Measurements from ENCODE around the gene PWWP2B.
A peak's percentile ranks its signal among the peaks of the same experiment; 100 is the strongest.

Gene PWWP2B

GRCh38 chr10:132391676-132392020, 5.4 kb upstream of the PWWP2B start:
- ChIA-PET POLR2A (no interaction called here), CTCF (no interaction called here)
- TF ChIP-seq NFRKB (IDR thresholded peaks at IDR 0.05) (no peak), FOXK2 (IDR thresholded peaks at IDR 0.05) (no peak), SP1 (IDR thresholded peaks at IDR 0.05) (no peak), SUZ12 (IDR thresholded peaks at IDR 0.05) (no peak), L3MBTL2 (conservative IDR thresholded peaks at IDR 0.05) (no peak), FOXM1 (IDR thresholded peaks at IDR 0.05; ENCODE audit: borderline replicate concordance) (no peak), ELF4 (IDR thresholded peaks at IDR 0.05) (no peak), BHLHE40 (IDR thresholded peaks at IDR 0.05; ENCODE audit: borderline replicate concordance) (no peak), FOXA1 (IDR thresholded peaks at IDR 0.05) (no peak), ARNT (IDR thresholded peaks at IDR 0.05) (no peak), PKNOX1 (IDR thresholded peaks at IDR 0.05) (no peak), ZNF384 (IDR thresholded peaks at IDR 0.05) (no peak), CTBP1 (IDR thresholded peaks at IDR 0.05; ENCODE audit: borderline replicate concordance) (no peak), TARDBP (IDR thresholded peaks at IDR 0.05) (no peak), HDGF (IDR thresholded peaks at IDR 0.05; ENCODE audit: borderline replicate concordance) (no peak), LEF1 (IDR thresholded peaks at IDR 0.05; ENCODE audit: borderline replicate concordance) (no peak)
- DNase-seq (ENCODE audit: extremely low spot score) = no peak

GRCh38 chr10:132392184-132392800, 4.7 kb upstream of the PWWP2B start:
- 0 out of 2 replicates have a peak, but pooled peaks have one; percentile 31 for TF ChIP-seq TARDBP (IDR thresholded peaks at IDR 0.05)
- no peak for TF ChIP-seq FOXA1 (IDR thresholded peaks at IDR 0.05)
- CTCF ChIA-PET = interaction anchor here (0.6 kb wide), 1 partner anchor 19 kb away, joined by 3 read pairs; no protein-coding TSS in a partner anchor
- DNase-seq (ENCODE audit: extremely low spot score) = no peak
- POLR2A ChIA-PET = no interaction called here

- TF ChIP-seq NFRKB (IDR thresholded peaks at IDR 0.05) (no peak), PKNOX1 (IDR thresholded peaks at IDR 0.05) (no peak), HDGF (IDR thresholded peaks at IDR 0.05; ENCODE audit: borderline replicate concordance) (no peak), ZNF384 (IDR thresholded peaks at IDR 0.05) (no peak)
- ChIA-PET CTCF (interaction anchor here (0.6 kb wide), 1 partner anchor 18 kb away, joined by 3 read pairs; no protein-coding TSS in a partner anchor), POLR2A (no interaction called here)
- no peak for DNase-seq (ENCODE audit: extremely low spot score)
Measured at GRCh38 chr10:132392811-132393694, 3.9 kb upstream of the PWWP2B start.

GRCh38 chr10:132393695-132394181, 3.3 kb upstream of the PWWP2B start:
- no peak for DNase-seq (ENCODE audit: extremely low spot score)
- POLR2A ChIA-PET = no interaction called here
- TF ChIP-seq ARNT (IDR thresholded peaks at IDR 0.05) (no peak), HDGF (IDR thresholded peaks at IDR 0.05; ENCODE audit: borderline replicate concordance) (no peak), CTBP1 (IDR thresholded peaks at IDR 0.05; ENCODE audit: borderline replicate concordance) (no peak), ELF4 (IDR thresholded peaks at IDR 0.05) (no peak), NFRKB (IDR thresholded peaks at IDR 0.05) (no peak), FOXK2 (IDR thresholded peaks at IDR 0.05) (no peak), TARDBP (IDR thresholded peaks at IDR 0.05) (no peak), L3MBTL2 (conservative IDR thresholded peaks at IDR 0.05) (no peak), ZNF384 (IDR thresholded peaks at IDR 0.05) (no peak), FOXA1 (IDR thresholded peaks at IDR 0.05) (no peak), FOXM1 (IDR thresholded peaks at IDR 0.05; ENCODE audit: borderline replicate concordance) (no peak), BHLHE40 (IDR thresholded peaks at IDR 0.05; ENCODE audit: borderline replicate concordance) (no peak)
- CTCF ChIA-PET = no interaction called here

GRCh38 chr10:132394201-132394811, 2.7 kb upstream of the PWWP2B start:
- CTCF ChIA-PET = no interaction called here
- DNase-seq (ENCODE audit: extremely low spot score) = no peak
- POLR2A ChIA-PET = no interaction called here
- no peak for TF ChIP-seq ARNT (IDR thresholded peaks at IDR 0.05)

- ChIA-PET CTCF (no interaction called here), POLR2A (no interaction called here)
- no peak for TF ChIP-seq LEF1 (IDR thresholded peaks at IDR 0.05; ENCODE audit: borderline replicate concordance)
- TF ChIP-seq BHLHE40 (IDR thresholded peaks at IDR 0.05; ENCODE audit: borderline replicate concordance) = no peak
- no peak for TF ChIP-seq TARDBP (IDR thresholded peaks at IDR 0.05)
- TF ChIP-seq NFRKB (IDR thresholded peaks at IDR 0.05) = no peak
- TF ChIP-seq L3MBTL2 (conservative IDR thresholded peaks at IDR 0.05) = no peak
- TF ChIP-seq FOXK2 (IDR thresholded peaks at IDR 0.05) = no peak
- TF ChIP-seq ELF4 (IDR thresholded peaks at IDR 0.05) = no peak
- TF ChIP-seq HDGF (IDR thresholded peaks at IDR 0.05; ENCODE audit: borderline replicate concordance) = no peak
- no peak for TF ChIP-seq SP1 (IDR thresholded peaks at IDR 0.05)
- no peak for TF ChIP-seq PKNOX1 (IDR thresholded peaks at IDR 0.05)
- no peak for TF ChIP-seq FOXA1 (IDR thresholded peaks at IDR 0.05)
- TF ChIP-seq ARNT (IDR thresholded peaks at IDR 0.05) = no peak
- no peak for TF ChIP-seq ZNF384 (IDR thresholded peaks at IDR 0.05)
- TF ChIP-seq SUZ12 (IDR thresholded peaks at IDR 0.05) = no peak
- TF ChIP-seq FOXM1 (IDR thresholded peaks at IDR 0.05; ENCODE audit: borderline replicate concordance) = no peak
- TF ChIP-seq CTBP1 (IDR thresholded peaks at IDR 0.05; ENCODE audit: borderline replicate concordance) = no peak
- DNase-seq (ENCODE audit: extremely low spot score) = no peak
Measured at GRCh38 chr10:132394936-132395703, 1.9 kb upstream of the PWWP2B start.

All from HEK293T (cell line).